Kidney epithelial cell (primary cell): ENCODE data around the gene RBL2. TPM values are rescaled to one million over a fixed set of nuclear protein-coding genes. Genes with fewer than 3 reads are reported as not detected.
"Not testable (repeated sequence)": the region's sequence is repeated elsewhere in the genome, so short reads cannot be mapped to it uniquely, and the experiment has no call there.

Experiments used
- DNase-seq: peaks from one replicate; pipeline ENCODE4 v3.0.0-alpha.2; 2010; ENCODE audit warnings: low read depth
- H3K27me3 ChIP-seq: 2 replicates; pipeline ENCODE4 v1.6.0; 2011; ENCODE audit warnings: low read length; ENCODE audit not compliant: control insufficient read depth, insufficient read depth
- H3K36me3 ChIP-seq: 2 replicates; pipeline ENCODE4 v1.5.1; 2011; ENCODE audit warnings: low read length; ENCODE audit not compliant: control insufficient read depth, insufficient read depth
- H3K4me3 ChIP-seq: 2 replicates; pipeline ENCODE4 v1.5.1; 2011; ENCODE audit warnings: low read depth, mild to moderate bottlenecking, control low read depth, low read length
- CTCF ChIP-seq: IDR thresholded peaks from 2 replicates; pipeline ENCODE4 v1.5.1; 2011; ENCODE audit warnings: mild to moderate bottlenecking, moderate library complexity, low read length, control low read depth, inconsistent platforms; ENCODE audit not compliant: insufficient read depth, poor library complexity, severe bottlenecking
- total RNA-seq: library from RNA; depleted of rRNA; stranded (reverse); fragments of >200 nt; gene quantifications from 2 replicates; pipeline ENCODE4 v1.2.3, GENCODE V29; 2015

Gene RBL2
- total RNA-seq = 30.9 and 35.9 TPM in 2 replicates

GRCh38 chr16:53434377-53435065 lies at the start of gene RBL2:
TSS of gene RBL2 (plus strand) at chr16:53434471. CDS start at chr16:53434557, 86 bp downstream.
- TF ChIP-seq CTCF = no peak
- Histone ChIP-seq H3K4me3 (peak within 1 kb of the TSS; percentile 99), H3K36me3 (no peaks in the 10 kb centered on the region), H3K27me3 (no peaks in the 10 kb centered on the region)
- no peak for DNase-seq

GRCh38 chr16:53384610-53385009 lies 49.7 kb upstream of the RBL2 start:
- not testable (repeated sequence) for H3K4me3 ChIP-seq, H3K36me3 ChIP-seq, H3K27me3 ChIP-seq, DNase-seq

DNA sequence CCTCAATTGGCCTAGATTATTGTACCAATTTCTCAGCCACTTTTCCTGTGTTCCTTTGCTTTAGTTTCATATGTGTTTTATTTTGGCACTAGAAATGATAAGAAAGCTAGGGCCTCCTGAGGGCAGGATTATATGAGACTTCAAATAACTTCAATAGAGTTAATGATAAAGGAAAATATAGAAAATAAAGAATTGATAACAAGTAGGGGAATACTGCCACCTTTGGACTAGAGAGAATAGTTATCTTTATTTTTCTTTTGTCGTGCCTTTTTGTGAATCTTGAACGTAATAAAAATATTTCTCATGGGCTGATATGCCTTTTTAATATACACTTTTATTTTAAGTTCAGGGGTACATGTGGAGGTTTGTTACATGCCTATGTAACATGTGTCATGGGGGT lies 29.3 kb upstream of the RBL2 start:
- TF ChIP-seq CTCF = no peak
- no peaks in the 10 kb centered on the region for H3K27me3 ChIP-seq
- no peak for DNase-seq

GRCh38 chr16:53412549-53412948 lies 21.7 kb upstream of the RBL2 start:
- no peak for DNase-seq
- TF ChIP-seq CTCF = no peak
- H3K36me3 ChIP-seq = no peaks in the 10 kb centered on the region
- no peak overlapping the region for H3K4me3 ChIP-seq
- H3K27me3 ChIP-seq = no peaks in the 10 kb centered on the region

More for the DNA sequence above, 29.3 kb upstream of the RBL2 start:
- Histone ChIP-seq H3K4me3 (no peak overlapping the region), H3K36me3 (no peaks in the 10 kb centered on the region)

- H3K4me3 ChIP-seq = no peak overlapping the region
- no peaks in the 10 kb centered on the region for H3K27me3 ChIP-seq
- DNase-seq = no peak
- TF ChIP-seq CTCF = no peak
- H3K36me3 ChIP-seq = no peaks in the 10 kb centered on the region
These were observed 20.4 kb upstream of the RBL2 start for GRCh38 chr16:53413864-53414263.

DNA sequence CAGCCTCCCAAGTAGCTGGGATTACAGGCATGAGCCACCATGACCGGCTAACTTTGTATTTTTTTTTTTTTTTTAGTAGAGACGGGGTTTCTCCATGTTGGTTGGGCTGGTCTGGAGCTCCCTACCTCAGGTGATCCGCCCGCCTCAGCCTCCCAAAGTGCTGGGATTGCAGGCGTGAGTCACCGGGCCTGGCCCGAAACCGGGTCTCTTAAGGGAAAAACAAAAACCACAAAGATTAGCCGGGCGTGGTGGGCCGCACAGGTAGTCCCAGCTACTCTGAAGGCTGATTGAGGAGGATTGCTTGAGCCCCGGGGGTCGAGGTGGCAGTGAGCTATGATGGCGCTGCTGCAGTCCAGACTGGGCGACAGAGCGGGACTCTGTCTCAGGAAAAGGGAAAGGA lies 19.9 kb upstream of the RBL2 start:
- no peak for TF ChIP-seq CTCF
- DNase-seq = no peak
- H3K4me3 ChIP-seq = no peak overlapping the region
- no peaks in the 10 kb centered on the region for H3K36me3 ChIP-seq
- no peaks in the 10 kb centered on the region for H3K27me3 ChIP-seq
